ENCODE measurements around the gene MAGI2. TPM values are rescaled to one million over a fixed set of nuclear protein-coding genes. Genes with fewer than 3 reads are reported as not detected.
"Not testable (repeated sequence)": the region's sequence is repeated elsewhere in the genome, so short reads cannot be mapped to it uniquely, and the experiment has no call there.

MAGI2 gene
- total RNA-seq, 2 experiments from 2014 or later = 0.14 to 0.19 TPM

GRCh38 chr7:78542541-78542940, 910.9 kb downstream of the MAGI2 start:
- Mint-ChIP-seq H3K4me1 (no peaks in the 10 kb centered on the region), H3K36me3 (no peaks in the 10 kb centered on the region), H3K27me3 (no peaks in the 10 kb centered on the region), H3K9me3 (no peaks in the 10 kb centered on the region), H3K4me3 (no peak overlapping the region), H3K27ac (no peak overlapping the region)
- DNase-seq = no peak
- no peak for ATAC-seq (ENCODE audit: low read depth)
- POLR2A ChIA-PET = no interaction called here

- H3K4me3 Mint-ChIP-seq = no peak overlapping the region
- peaks cover 2% of the 10 kb centered on the region for H3K9me3 Mint-ChIP-seq
- DNase-seq (no peak), ATAC-seq (ENCODE audit: low read depth) (no peak)
- no peak overlapping the region for H3K27ac Mint-ChIP-seq
- H3K36me3 Mint-ChIP-seq = no peaks in the 10 kb centered on the region
- H3K4me1 Mint-ChIP-seq = no peaks in the 10 kb centered on the region
- no peaks in the 10 kb centered on the region for H3K27me3 Mint-ChIP-seq
- POLR2A ChIA-PET = no interaction called here
Observed at GRCh38 chr7:78539825-78540224, 913.6 kb downstream of the MAGI2 start.

DNA sequence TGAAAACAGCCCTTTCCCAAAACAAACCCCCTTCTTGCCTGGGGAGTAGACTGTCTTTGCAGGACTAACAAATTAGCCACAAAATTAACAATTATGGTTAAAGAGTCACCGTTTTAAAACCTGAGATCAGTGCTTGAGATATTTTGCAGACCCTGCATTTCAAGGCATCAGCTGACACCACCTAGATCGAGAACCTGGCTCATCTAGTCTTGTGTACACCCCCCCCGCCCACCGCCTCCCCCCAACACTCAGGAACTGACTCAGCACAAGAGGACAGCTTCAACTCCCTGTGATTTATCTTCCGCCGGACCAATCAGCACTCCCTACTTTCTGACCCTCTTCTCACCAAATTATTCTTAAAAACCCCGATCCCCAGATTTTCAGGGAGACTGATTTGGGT, 917.8 kb downstream of the MAGI2 start:
- Mint-ChIP-seq H3K27ac (no peak overlapping the region), H3K9me3 (peaks cover 4% of the 10 kb centered on the region), H3K4me3 (no peak overlapping the region), H3K36me3 (no peaks in the 10 kb centered on the region), H3K27me3 (no peaks in the 10 kb centered on the region), H3K4me1 (no peaks in the 10 kb centered on the region)
- no peak for DNase-seq
- ATAC-seq (ENCODE audit: low read depth) = no peak
- POLR2A ChIA-PET = no interaction called here

DNA sequence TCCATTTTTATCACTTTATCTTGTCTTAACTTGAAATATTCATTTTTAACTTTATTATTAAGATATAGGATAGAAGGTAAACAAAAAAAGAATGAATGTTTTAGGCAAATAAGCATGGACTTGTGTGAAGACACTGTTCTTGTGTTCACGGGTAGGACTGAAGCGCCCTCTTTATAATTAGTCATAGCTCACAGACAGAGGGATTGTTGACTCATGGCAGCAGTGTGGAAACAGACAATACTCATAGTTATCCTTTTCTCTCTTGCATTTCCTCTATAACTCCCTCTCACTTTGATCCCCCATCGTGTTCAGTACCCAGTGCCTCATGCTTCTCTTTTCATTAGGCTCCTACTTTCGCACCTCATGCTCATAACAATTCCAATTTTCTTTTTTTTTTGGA, 923.1 kb downstream of the MAGI2 start:
- Mint-ChIP-seq H3K4me1 (no peaks in the 10 kb centered on the region), H3K27ac (no peak overlapping the region), H3K9me3 (peaks cover 2% of the 10 kb centered on the region), H3K4me3 (no peak overlapping the region), H3K27me3 (no peaks in the 10 kb centered on the region), H3K36me3 (no peaks in the 10 kb centered on the region)
- POLR2A ChIA-PET = no interaction called here
- ATAC-seq (ENCODE audit: low read depth) = no peak
- no peak for DNase-seq

DNA sequence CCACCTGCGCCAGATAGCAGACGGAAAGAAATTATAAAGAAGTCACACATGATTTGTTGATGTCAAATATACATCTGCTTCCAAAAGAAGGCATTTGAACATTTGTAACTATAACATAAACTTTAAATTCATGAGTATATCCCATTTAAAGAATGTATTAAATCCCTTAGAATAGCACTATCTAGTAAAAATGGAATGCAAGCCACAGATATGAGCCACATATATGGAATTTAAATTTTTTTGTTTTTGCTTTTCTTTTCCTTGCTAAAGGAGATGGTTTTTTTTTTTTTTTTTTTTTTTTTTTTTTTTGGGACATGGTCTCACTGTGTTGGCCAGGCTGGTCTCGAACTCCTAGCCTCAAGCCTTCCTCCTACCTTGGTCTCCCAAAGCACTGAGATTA, 924.1 kb downstream of the MAGI2 start:
- DNase-seq = no peak
- Mint-ChIP-seq H3K9me3 (peaks cover 2% of the 10 kb centered on the region), H3K4me3 (no peak overlapping the region), H3K36me3 (no peaks in the 10 kb centered on the region), H3K27me3 (no peaks in the 10 kb centered on the region), H3K4me1 (no peaks in the 10 kb centered on the region), H3K27ac (no peak overlapping the region)
- POLR2A ChIA-PET = no interaction called here
- no peak for ATAC-seq (ENCODE audit: low read depth)

GRCh38 chr7:78528964-78529363, 924.5 kb downstream of the MAGI2 start:
- DNase-seq (no peak), ATAC-seq (ENCODE audit: low read depth) (no peak)
- Mint-ChIP-seq H3K27me3 (no peaks in the 10 kb centered on the region), H3K9me3 (peaks cover 2% of the 10 kb centered on the region), H3K4me3 (no peak overlapping the region), H3K36me3 (no peaks in the 10 kb centered on the region), H3K27ac (no peak overlapping the region), H3K4me1 (no peaks in the 10 kb centered on the region)
- POLR2A ChIA-PET = no interaction called here

GRCh38 chr7:78523930-78524329, 929.5 kb downstream of the MAGI2 start:
- Mint-ChIP-seq H3K27me3 (no peaks in the 10 kb centered on the region), H3K4me1 (no peaks in the 10 kb centered on the region), H3K36me3 (no peaks in the 10 kb centered on the region), H3K9me3 (no peaks in the 10 kb centered on the region), H3K4me3 (no peak overlapping the region), H3K27ac (no peak overlapping the region)
- no peak for DNase-seq
- no peak for ATAC-seq (ENCODE audit: low read depth)
- POLR2A ChIA-PET = no interaction called here

DNA sequence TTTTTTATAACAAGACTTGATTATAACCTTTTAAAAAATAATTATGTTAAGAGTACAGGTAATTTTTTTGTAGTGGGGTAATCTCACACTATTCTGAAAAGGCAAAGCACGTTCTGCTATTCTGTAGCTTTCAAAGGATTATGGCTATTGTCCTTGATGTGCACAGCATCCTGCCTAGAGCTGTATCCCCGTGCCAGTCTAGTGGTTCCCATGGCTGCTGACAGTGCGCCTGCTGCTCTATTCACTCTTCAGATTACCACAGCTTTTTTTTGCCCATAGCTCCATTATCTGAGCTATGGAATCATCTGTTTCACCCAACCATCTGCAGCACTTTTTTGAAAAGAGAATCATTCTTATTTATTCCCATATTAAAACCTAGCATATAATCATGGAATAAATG, 931.5 kb downstream of the MAGI2 start:
- Mint-ChIP-seq H3K27me3 (no peaks in the 10 kb centered on the region), H3K4me1 (no peaks in the 10 kb centered on the region), H3K9me3 (no peaks in the 10 kb centered on the region), H3K4me3 (no peak overlapping the region), H3K36me3 (no peaks in the 10 kb centered on the region), H3K27ac (no peak overlapping the region)
- ATAC-seq (ENCODE audit: low read depth) (no peak), DNase-seq (no peak)
- POLR2A ChIA-PET = no interaction called here

DNA sequence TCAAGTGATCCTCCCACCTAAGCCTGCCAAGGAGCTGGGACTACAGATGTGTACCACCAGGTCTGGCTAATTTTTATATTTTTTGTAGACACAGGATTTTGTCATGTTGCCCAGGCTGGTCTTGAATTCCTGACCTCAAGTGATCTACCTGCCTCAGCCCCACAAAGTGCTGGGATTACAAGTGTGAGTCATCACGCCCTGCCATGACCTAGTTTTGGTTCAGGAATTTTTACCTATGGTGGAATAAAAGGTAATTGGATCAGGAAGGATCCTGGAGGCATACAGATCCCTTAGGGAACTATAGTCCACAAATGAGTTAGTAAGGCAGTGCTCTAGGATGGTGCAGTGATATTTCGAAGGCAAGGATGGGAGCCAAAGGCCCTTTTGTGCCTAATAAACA, 937.0 kb downstream of the MAGI2 start:
- DNase-seq (no peak), ATAC-seq (ENCODE audit: low read depth) (no peak)
- no peaks in the 10 kb centered on the region for H3K36me3 Mint-ChIP-seq
- H3K27ac Mint-ChIP-seq = no peak overlapping the region
- no peaks in the 10 kb centered on the region for H3K9me3 Mint-ChIP-seq
- no peak overlapping the region for H3K4me3 Mint-ChIP-seq
- POLR2A ChIA-PET = no interaction called here
- H3K27me3 Mint-ChIP-seq = no peaks in the 10 kb centered on the region
- H3K4me1 Mint-ChIP-seq = no peaks in the 10 kb centered on the region

- Mint-ChIP-seq H3K4me1 (no peaks in the 10 kb centered on the region), H3K27ac (no peak overlapping the region), H3K36me3 (no peaks in the 10 kb centered on the region), H3K4me3 (no peak overlapping the region), H3K9me3 (no peaks in the 10 kb centered on the region), H3K27me3 (no peaks in the 10 kb centered on the region)
- ATAC-seq (ENCODE audit: low read depth) (no peak), DNase-seq (no peak)
- POLR2A ChIA-PET = no interaction called here
Observed at GRCh38 chr7:78514634-78515033, 938.8 kb downstream of the MAGI2 start.

DNA sequence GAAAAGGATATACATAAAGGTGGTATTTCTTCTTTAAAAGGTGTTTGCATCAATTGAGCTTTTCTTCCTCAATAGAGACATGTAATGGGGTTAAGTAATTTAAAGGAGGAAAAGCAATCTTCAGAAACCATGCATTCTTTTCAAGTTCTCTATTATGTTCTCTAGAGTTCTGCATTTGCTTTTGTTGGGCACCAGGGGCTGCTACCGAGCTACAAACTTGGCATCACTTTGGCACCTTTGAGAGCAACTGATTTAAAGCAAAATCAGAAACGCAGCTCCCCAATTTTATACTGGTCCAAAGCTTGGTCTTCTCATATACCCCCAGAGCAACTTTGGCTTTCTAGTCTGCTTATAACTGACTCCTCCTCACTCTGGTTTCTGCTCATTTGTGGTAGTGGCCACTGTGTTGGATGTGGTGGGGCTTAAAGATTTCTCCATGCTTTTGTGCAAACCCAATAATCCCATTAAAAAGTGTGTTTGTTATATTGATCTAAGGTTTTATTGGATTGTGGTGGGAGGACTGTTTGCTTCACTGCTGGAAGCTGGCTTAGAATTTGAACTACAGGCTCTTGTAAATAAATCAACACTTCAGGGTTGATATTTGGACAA, 942.8 kb downstream of the MAGI2 start:
- Mint-ChIP-seq H3K4me1 (no peaks in the 10 kb centered on the region), H3K36me3 (no peaks in the 10 kb centered on the region), H3K27ac (no peak overlapping the region), H3K9me3 (no peaks in the 10 kb centered on the region), H3K27me3 (no peaks in the 10 kb centered on the region), H3K4me3 (no peak overlapping the region)
- DNase-seq (no peak), ATAC-seq (ENCODE audit: low read depth) (no peak)
- POLR2A ChIA-PET = no interaction called here

- H3K27ac Mint-ChIP-seq; H3K4me1 Mint-ChIP-seq; POLR2A ChIA-PET; ATAC-seq (ENCODE audit: low read depth); H3K4me3 Mint-ChIP-seq; DNase-seq; H3K27me3 Mint-ChIP-seq; H3K36me3 Mint-ChIP-seq; H3K9me3 Mint-ChIP-seq: not testable (repeated sequence)
Observed at GRCh38 chr7:78503301-78503700, 950.2 kb downstream of the MAGI2 start.

DNA sequence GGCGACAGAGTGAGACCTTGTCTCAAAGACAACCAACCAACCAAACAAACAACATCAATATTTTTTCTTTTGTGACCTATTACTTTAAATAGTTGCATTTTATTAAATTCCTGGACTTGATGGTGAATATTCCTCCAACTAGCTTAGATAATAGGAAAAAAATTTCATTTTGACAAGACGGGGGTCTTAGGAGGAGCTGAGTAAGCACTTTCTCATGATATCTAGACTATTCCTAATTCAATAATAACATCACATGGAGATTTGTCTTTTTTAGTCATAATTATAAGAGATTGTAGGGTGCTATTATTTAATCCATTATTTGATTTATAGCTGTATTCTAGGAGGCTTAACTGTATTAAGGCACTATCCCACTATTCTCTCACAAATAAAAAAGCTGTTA, 952.4 kb downstream of the MAGI2 start:
- H3K4me1 Mint-ChIP-seq = no peaks in the 10 kb centered on the region
- H3K27me3 Mint-ChIP-seq = no peaks in the 10 kb centered on the region
- DNase-seq (no peak), ATAC-seq (ENCODE audit: low read depth) (no peak)
- H3K4me3 Mint-ChIP-seq = no peak overlapping the region
- no peaks in the 10 kb centered on the region for H3K9me3 Mint-ChIP-seq
- no peaks in the 10 kb centered on the region for H3K36me3 Mint-ChIP-seq
- POLR2A ChIA-PET = no interaction called here
- H3K27ac Mint-ChIP-seq = no peak overlapping the region

- Mint-ChIP-seq H3K27ac (no peak overlapping the region), H3K27me3 (no peaks in the 10 kb centered on the region), H3K4me3 (no peak overlapping the region), H3K9me3 (no peaks in the 10 kb centered on the region), H3K4me1 (no peaks in the 10 kb centered on the region), H3K36me3 (no peaks in the 10 kb centered on the region)
- POLR2A ChIA-PET = no interaction called here
- ATAC-seq (ENCODE audit: low read depth) (no peak), DNase-seq (no peak)
Observed at GRCh38 chr7:78499971-78500370, 953.5 kb downstream of the MAGI2 start.

GRCh38 chr7:78499283-78499682, 954.2 kb downstream of the MAGI2 start:
- DNase-seq = no peak
- H3K36me3 Mint-ChIP-seq = no peaks in the 10 kb centered on the region

More at GRCh38 chr7:78499283-78499682, 954.2 kb downstream of the MAGI2 start:
- H3K4me3 Mint-ChIP-seq = no peak overlapping the region
- no peaks in the 10 kb centered on the region for H3K4me1 Mint-ChIP-seq
- POLR2A ChIA-PET = no interaction called here
- H3K27me3 Mint-ChIP-seq = no peaks in the 10 kb centered on the region
- H3K9me3 Mint-ChIP-seq = no peaks in the 10 kb centered on the region
- H3K27ac Mint-ChIP-seq = no peak overlapping the region
- ATAC-seq (ENCODE audit: low read depth) = no peak

All from activated naive CD8-positive, alpha-beta T cell treated with anti-CD3 and anti-CD28 coated beads, Interleukin-2, amount 10 ng/mL, durations not matched to agents 7 days and 5 days (primary cell).